OCI-LY7 (cell line): ENCODE results near the gene DNAH6.

Experiments used
- CTCF ChIP-seq: fragments of 200-600 bp; sonication (generic); conservative IDR thresholded peaks from 2 replicates; pipeline ENCODE4 v1.5.1; 2014; ENCODE audit warnings: mild to moderate bottlenecking, antibody characterized with exemption, low read length, moderate library complexity, mixed read lengths
- EZH2phosphoT487 ChIP-seq: fragments of 200-600 bp; sonication (generic); IDR thresholded peaks from 2 replicates; pipeline ENCODE4 v1.6.1; 2018; ENCODE audit warnings: low read depth, borderline replicate concordance, mild to moderate bottlenecking, mixed run types, antibody characterized with exemption, low read length, moderate library complexity, mixed read lengths

GRCh38 chr2:84481702-84482101 is 34.6 kb upstream of the DNAH6 start:
- no peak for TF ChIP-seq CTCF
- no peak for TF ChIP-seq EZH2phosphoT487
